HG03439 (cell line): ENCODE measurements around the gene OR8B4.
"Not testable (repeated sequence)": the region's sequence is repeated elsewhere in the genome, so short reads cannot be mapped to it uniquely, and the experiment has no call there.

Source experiments
- ATAC-seq: cut with Tn5 transposase; IDR thresholded peaks from one replicate; pipeline ENCODE4 v1.9.1; 2021; ENCODE audit warnings: mild to moderate bottlenecking, moderate library complexity; ENCODE audit not compliant: unreplicated experiment

Gene OR8B4, protein sequence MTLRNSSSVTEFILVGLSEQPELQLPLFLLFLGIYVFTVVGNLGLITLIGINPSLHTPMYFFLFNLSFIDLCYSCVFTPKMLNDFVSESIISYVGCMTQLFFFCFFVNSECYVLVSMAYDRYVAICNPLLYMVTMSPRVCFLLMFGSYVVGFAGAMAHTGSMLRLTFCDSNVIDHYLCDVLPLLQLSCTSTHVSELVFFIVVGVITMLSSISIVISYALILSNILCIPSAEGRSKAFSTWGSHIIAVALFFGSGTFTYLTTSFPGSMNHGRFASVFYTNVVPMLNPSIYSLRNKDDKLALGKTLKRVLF

DNA sequence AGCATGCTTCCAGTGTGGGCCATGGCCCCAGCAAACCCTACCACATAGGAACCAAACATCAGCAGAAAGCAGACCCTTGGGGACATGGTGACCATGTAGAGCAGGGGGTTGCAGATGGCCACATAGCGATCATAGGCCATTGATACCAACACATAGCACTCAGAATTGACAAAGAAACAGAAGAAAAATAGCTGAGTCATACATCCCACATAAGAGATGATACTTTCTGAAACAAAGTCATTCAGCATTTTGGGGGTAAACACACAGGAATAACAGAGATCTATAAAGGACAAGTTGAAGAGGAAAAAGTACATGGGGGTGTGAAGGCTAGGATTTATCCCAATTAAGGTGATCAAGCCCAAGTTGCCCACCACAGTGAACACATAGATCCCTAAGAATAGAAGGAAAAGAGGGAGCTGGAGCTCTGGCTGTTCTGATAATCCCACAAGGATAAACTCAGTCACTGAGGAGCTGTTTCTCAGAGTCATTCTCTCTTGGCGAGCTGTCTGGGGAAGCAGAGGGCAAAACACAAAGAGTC, at the start of gene OR8B4:
Gene OR8B4, minus strand, starts transcription at position 488 of the 538 bp plus-strand sequence. Its CDS starts 0 bp downstream, at position 488.
- no peak for ATAC-seq

DNA sequence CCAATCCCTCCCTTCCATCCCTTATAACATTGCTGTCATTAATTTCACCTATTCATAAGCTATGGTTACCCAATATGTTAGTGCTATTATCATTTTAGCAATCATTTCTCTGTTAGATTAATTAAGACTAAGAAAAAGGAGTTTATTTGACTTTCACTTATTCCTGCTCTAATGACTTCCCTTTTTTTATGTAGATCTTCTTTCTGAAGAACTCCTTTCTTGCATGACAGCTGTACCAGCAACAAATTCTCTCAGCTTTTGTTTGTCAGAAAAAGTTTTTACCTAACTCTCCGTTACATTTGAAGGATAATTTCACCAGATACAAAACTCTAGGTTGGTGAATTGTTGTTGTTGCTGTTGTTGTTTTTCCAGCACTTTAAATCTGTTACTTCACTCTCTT, 49.4 kb upstream of the OR8B4 start:
- no peak for ATAC-seq

DNA sequence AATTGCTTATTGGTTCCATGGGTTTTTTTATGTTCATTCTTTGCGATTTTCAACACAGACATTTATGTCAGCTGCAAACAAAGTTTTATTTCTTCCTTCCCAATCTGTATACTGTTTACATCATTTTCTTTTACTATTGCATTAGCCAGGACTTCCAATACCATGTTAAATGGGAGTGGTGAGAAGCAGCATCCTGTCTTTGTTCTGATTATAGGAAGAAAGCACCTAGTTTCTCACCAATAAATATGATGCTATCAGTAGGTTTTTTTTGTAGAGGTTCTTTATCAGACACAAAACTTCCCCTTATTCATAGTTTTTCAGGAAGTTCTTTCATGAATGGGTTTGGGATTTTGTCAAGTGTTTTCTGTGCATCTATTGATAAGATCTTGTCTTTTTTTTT, 48.8 kb upstream of the OR8B4 start:
- ATAC-seq = no peak

DNA sequence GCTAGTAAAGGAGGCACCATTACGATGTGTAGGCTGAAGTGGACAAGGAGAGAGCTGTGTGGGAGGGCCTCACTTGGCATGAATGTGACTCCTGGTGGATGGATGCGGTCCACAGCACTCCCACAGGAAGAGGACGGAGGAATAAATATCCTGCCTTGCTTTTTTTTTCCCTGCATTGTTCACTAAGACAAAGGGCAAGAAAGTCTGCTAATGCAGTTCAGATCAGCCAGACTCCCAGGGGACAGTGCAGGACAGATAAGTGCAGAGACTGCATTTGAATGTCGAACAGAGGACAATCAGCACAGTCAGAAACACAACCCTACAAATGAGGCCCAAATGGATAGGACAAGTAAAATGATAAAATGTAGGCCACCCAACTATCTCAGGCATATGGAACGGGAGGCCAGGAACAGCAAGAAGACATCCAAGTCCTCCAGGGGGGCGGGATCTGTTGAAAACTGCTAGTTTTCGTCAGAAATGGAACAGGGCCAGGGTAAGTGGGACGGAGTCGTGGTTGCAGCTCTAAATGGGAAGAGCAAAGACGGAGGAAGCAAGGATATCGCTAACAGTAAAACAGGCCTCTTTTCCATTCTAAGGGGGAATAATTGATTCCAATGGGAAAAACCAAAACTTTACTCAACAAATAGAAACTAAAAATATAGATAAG, 46.0 kb upstream of the OR8B4 start:
- no peak for ATAC-seq

DNA sequence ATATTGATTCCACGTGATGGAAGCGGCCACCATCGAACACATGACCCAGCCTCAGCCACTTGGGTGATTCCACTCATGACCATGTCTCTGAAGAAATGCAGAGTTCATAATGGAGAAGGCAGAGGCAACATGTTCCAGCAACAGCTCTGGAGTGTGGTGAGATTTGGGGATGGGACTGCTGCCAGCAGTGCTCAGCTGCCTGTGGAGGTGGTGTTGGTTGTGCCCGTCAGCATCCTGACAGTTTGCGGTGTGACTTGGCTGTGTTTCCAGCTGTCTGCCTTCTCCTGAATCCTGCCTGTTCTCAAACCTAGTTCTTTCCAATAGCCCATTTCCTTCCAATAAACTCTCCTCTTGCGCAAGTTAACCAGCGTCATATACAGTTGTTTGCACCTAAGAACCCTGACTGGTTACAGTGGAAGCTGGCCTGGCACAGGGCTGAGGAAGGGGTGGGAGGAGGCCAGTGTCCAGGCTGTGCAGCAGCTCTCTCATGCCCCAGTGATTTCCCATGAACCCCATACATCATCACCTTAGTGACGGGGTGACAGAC, 42.8 kb upstream of the OR8B4 start:
- ATAC-seq = no peak

DNA sequence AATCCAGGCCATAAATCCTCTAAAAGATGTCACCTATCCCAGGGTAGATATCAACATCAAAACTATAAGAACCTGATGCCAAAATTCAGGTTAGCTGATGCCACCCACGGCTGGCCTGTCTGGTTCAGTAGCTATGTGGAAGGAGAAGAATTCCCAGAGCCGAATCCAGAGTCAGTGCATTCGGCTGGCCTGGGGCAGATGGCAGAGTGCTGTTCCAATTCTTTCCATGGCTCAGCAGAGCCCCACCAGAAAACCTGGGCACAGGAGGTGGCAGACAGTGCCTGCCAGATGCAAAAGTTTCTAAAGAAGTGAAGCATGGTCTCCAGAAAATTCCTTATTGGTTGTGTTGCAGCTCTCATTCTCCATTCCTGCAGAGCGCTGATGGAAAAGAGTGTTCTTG, 40.7 kb upstream of the OR8B4 start:
- no peak for ATAC-seq

DNA sequence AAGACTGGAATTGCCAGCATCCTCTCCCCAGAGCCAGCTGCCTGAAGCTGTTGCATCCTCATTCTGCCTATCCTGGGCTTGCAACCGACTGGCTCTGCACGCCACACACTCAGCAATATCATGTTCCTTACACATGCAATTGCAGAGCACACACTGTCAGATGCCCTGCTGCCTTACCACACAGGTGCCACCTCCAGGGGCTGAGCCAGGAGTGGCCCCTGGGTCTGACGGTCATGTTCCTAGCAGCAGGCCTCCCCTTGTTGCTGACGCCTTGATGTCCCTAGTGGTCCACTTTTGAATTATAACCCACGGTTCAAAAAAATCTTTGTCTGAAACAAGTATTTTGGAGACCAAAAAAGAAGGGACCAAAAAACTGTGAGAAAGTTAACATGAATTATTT, 39.3 kb upstream of the OR8B4 start:
- no peak for ATAC-seq

DNA sequence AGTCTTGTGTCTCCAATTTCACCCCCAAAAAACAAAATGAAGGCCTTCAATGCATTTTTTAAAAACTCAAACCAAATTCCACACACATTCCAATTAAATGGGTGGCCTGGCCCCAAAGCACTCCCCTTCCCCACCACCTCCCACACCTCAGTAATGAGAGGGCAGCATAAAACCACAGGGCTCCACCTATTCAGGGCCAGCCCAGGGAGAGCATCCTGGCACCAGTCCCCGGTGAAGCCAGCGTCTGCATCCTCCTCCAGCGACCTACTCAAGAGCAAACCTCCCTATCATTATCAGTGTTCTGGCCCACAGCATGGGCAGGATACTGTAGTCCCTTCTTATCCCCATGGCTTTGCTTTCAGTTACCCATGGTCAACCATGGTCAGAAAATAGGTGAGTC, 38.7 kb upstream of the OR8B4 start:
- ATAC-seq = no peak

DNA sequence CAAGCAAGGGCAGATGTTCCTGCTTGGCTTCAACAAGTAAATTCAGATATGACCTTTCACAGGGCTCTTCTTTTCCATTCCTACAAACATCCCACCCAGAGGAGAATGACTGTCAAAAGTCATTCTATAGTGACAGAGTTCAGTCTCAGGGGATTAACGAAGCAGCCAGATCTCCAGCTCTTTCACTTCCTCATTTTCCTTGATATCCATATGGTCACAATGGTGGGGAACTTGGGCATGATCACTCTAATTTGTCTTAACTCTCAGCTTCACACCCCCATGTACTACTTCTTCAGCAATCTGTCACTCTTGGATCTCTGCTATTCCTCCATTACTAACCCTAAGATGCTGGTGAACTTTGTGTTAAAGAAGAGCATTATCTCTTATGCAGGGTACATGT, 35.8 kb upstream of the OR8B4 start:
- no peak for ATAC-seq

DNA sequence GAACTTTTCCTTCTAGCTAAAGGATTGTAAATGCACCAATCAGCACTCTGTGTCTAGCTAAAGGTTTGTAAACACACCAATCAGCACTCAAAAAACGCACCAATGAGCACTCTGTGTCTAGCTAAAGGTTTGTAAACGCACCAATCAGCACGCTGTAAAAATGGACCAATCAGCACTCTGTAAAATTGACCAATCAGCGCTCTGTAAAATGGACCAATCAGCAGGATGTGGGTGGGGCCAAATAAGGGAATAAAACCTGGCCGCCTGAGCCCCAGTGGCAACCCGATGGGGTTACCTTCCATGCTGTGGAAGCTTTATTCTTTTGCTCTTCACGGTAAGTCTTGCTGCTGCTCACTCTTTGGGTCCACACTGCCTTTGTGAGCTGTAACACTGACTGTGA, 34.7 kb upstream of the OR8B4 start:
- ATAC-seq = not testable (repeated sequence)

DNA sequence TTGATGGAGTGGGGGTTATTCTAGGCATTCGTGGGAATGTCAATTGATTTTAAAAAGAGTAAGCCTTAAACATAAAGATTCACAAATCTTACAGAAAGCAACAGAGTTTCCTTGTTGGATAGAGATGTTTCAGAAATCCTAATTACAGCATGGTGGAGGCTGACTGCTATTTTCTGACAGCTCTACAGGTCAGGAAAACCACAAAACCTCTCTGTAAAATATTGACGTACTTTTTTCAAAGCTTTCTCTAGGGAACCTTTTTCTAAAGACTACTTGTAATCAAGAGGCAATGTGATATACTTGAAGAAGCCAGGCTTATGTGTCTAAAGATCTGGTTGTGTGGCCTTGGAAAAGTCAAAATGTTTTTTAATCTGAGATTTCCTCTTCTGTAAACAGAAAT, 29.9 kb upstream of the OR8B4 start:
- ATAC-seq = no peak

DNA sequence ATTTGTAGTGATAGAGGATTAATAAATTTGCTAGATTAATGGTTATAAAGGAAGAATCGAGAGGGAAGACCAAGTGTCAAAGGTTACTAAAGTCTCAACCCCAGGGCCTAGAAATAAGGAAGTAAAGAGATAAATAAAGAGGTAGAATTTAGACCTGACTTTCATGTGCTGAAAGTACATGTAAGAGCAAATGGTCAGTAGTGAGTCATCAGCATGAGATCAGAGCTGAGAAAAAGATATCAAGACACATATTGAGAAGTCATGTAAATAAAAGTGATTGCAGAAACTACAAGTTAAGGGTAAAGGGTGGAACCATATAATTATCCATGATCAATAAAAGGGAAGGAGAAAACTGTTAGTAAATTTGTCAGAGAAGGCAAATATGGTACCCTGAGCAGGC, 22.2 kb upstream of the OR8B4 start:
- ATAC-seq = no peak

DNA sequence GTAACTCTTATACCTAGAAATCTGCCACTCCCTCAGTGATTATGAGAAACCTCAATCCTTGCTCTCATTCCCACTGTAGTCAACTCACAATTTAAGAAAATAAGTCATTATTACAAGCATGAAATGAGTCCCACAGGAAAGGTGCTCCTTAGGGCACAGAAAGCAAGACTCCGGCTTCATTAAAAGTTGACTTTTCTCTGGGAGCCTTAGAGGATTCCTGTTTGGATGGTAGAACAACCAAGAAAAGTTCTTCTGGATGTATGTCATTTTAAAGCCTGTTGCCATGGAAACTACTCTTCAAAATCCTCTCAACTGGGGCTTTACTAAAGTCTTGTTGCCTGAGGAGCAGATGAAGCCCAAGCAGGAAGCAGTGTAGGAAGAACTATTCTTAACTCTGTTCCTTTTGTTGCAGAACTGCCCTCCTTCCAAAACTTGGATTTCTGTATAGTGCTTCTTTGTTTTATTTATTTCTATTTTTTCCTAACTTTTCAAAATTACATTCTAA, 21.0 kb upstream of the OR8B4 start, which contains the start of gene OR8B8:
Gene OR8B8, minus strand, starts transcription at position 51 of the 505 bp plus-strand sequence. CDS start 4,611 bp downstream, outside the sequence.
- no peak for ATAC-seq

DNA sequence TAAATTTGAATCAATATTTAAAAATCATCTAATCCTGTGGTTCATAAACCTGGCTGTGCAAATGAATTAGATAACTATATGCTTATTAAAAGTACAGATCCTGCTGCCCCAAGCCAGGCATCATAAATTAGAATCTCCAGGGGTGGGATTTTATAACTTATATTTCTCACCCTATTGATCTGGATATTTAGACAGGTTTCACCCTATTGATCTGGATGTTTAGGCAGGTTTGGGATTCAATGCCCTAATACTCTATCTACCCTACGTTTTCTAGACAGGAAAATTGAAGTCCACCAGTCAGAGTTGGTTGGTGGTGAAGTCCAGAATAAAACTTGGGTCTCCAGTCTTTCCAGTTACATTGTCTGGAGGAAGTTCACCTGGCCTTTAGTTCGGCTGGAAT, 18.2 kb upstream of the OR8B4 start:
- ATAC-seq = no peak

DNA sequence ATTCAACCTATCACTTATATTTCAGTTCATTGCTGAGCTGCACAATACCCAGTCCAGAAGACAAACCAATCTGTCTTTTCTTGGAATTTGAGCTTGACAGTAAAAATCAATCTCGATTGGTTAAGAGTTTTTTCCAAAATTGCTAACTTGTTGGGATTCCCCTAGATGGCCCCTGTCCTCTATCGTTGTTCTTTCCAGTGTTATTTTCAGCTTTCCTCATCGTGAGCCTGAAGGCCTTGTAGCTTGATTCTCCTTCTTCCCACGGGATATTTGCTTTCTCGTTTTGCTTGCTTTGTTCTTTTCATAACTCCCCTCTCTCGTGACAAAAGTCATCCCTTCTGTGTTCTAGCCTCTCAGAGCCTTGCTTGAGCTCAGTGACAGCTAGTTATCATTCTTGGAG, 17.8 kb upstream of the OR8B4 start:
- no peak for ATAC-seq

DNA sequence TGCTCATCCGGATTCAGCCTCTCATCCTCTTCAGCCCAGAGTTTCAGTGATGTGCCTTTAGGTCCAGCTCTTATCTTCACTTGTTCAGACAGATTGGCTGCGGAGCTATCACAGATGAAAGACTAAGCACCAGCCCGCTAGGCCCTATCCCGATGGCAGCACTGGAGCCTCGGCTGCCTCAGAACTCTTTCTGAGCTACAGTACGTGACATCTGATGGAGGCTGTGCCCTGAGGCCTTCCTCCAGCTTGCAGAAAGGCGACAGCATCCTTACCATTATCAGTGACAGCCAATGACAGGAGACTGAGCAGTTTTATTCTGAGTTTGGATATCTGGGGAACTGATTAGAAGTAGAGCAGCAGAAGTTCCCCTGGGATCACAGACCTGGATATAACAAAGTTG, 16.8 kb upstream of the OR8B4 start:
- no peak for ATAC-seq

DNA sequence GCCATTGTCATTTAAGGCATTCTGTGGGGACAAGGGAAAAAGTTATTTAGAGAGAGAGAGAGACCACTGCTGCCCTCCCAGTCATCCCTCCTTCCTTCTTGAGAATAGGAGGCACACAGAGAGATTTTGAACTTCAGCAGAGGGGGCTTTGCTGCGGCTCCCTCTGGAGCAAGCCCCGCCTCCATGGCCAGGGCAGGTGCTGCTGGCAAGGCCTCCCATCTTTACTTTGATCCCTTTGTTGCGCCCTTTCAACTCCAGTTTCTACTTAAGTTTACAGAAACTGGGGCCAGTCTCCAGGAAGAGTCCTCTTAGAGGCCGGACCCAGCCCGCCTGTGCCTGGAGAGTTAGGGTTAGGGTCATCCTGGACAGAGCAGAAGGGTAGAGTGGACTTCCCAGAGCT, 16.4 kb upstream of the OR8B4 start:
- no peak for ATAC-seq

DNA sequence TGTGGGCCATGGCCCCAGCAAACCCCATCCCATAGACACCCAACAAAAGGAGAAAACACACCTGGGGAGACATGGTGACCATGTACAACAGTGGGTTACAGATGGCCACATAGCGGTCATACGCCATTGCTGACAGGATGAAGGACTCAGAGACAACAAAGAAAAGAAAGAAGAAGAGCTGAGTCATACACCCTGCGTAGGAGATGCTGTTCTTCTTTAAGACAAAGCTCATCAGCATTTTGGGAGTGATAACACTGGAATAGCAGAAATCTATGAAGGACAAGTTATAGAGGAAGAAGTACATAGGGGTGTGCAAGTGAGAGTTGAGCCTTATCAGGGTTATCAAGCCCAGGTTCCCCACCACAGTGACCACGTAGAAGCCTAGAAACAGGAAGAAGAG, 15.9 kb upstream of the OR8B4 start:
- no peak for ATAC-seq

DNA sequence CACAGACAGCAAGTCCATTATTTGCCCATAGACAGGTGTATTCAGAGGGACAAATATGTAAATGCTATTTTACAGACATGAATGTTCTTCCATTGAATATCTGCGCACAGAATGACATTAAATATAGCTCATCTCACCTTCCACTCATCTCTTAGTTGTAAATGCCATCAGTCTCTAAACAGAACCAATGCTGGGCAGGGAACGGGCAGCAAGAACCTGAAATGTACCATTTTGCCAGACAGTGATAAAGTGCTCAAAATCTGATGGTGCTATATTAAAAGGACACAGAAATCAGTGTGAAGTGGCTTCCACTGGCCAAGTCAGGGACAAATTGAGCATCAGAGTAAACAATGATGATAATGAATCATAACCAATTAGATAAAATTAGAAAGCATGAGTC, 10.0 kb upstream of the OR8B4 start:
- no peak for ATAC-seq

DNA sequence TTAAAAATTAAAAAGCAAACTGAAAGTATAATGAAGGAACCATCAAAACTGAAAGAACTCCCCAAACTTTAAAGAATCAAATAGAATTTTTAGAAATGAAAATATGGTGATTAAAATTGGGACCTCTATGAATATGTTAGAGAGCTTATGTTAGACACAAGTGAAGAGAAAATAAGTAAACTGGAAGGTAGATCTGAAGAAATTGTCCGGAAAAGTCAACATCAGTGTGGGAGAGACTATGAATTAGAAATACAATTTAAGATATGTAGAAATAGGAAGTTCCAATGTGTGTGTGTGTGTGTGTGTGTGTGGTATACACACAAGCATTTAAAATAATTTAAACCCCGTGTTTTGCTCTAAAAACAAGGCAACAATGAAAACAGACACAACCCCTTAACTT, 4.9 kb upstream of the OR8B4 start:
- no peak for ATAC-seq

DNA sequence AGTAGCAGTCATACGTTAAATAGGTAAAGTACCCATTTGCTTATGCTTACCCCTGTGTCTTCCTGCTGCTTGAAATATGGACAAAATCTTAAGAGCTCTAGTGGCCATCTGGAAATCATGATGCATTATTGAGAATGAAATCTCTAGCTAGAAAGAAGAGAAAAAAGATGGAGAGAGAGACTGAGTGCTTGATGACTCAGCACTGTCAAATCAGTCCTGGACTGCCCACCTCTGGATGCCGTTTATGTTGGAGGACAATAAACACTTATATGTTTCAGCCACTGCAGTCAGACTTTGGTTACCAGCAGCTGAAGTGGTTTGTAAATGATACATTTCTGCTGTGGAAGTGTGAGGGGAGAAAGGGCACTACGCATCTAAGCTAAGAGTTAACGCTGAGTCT, 3.6 kb downstream of the OR8B4 start:
- no peak for ATAC-seq

DNA sequence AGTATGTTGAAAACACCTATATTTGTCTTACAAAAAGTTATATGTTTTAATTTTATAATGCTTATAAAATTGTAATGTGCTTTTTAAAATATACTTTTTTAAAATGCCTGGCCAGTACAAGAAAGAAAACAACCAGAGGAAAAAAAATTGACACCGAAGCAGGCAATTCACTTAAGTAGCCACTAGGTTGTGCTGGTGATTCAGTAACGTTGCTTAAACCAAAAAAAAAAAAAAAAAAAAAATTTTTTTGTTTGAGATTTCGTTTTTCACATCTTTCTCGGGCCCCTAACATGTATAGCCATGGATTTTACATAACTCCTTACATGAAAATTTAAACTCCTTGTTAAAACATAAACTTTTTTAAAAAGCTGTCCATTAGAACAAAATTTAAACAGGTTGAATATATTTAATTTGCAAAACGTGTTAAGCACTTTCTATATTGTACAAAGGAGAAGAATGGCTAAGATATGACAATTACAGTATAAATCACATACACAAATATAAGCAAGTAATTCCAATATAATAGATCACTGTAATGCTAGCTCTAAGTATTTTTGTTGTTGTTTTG, 9.2 kb downstream of the OR8B4 start:
- no peak for ATAC-seq
